ENCODE measurements around the gene CCDC88C.

The CCDC88C gene

DNA sequence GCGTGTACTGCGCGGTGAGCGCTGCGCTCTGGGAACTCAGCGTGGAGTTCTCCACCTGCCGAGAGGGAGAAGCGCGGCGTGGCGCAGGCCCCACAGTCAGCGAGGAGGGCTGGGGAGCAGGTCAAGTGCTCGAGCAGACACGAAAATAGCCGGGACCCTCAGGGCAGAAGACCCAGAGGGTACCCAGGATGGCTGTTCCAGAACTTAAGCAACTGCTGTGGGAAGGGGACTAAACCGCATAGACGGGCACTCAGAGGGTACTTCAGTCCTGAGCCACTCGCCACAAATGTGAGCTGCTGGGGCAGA is 113.7 kb downstream of the CCDC88C start:
- Histone ChIP-seq H3K4me3 (ENCODE audit: low read depth, low read length) (no peak overlapping the region), H2BK120ac (ENCODE audit: insufficient read depth, low read length, poor library complexity) (no peak overlapping the region), H3K79me1 (ENCODE audit: low read length) (no peaks in the 10 kb centered on the region), H3K27me3 (ENCODE audit: insufficient read depth, low read length) (no peaks in the 10 kb centered on the region), H3K14ac (ENCODE audit: low read length) (no peak overlapping the region), H4K12ac (ENCODE audit: low read depth, low read length) (no peak overlapping the region), H3K36me3 (ENCODE audit: control insufficient read depth in 1 of 2, insufficient read depth in 2 of 2, low read length in 2 of 2) (peaks cover 5 to 7% of the 10 kb centered on the region in 2 experiments), H2BK12ac (ENCODE audit: low read length) (no peak overlapping the region), H3K9me3 (ENCODE audit: insufficient read depth, low read depth, low read length) (no peaks in the 10 kb centered on the region), H3K27ac (ENCODE audit: low read depth, low read length) (no peak overlapping the region), H3K4me2 (ENCODE audit: low read length) (no peak overlapping the region), H3K4me1 (ENCODE audit: control insufficient read depth in 1 of 2, insufficient read depth in 2 of 2, low read length in 2 of 2) (no peaks in the 10 kb centered on the region), H3K79me2 (ENCODE audit: control insufficient read depth, insufficient read depth, low read length, poor library complexity) (no peaks in the 10 kb centered on the region), H2AFZ (ENCODE audit: insufficient read depth, low read length, poor library complexity) (no peak overlapping the region), H2BK5ac (ENCODE audit: low read depth, low read length, poor library complexity) (no peak overlapping the region), H3K9ac (ENCODE audit: low read length) (no peak overlapping the region), H4K91ac (ENCODE audit: low read depth, low read length) (no peak overlapping the region), H2AK5ac (ENCODE audit: low read length) (no peak overlapping the region), H3K23ac (ENCODE audit: low read length) (no peak overlapping the region), H3K18ac (ENCODE audit: low read length) (no peak overlapping the region), H3K4ac (ENCODE audit: low read depth, low read length) (no peak overlapping the region), H4K8ac (ENCODE audit: low read depth, low read length) (no peak overlapping the region)
- WGBS (ENCODE audit: extremely low coverage, insufficient coverage, insufficient read length), result no CpG with 5 or more reads among the region's 18 CpGs
- DNase-seq, result no peak

- no CpG with 5 or more reads among the region's 23 CpGs for WGBS (ENCODE audit: extremely low coverage, insufficient coverage, insufficient read length)
- no peak overlapping the region for H3K4me2 ChIP-seq (ENCODE audit: low read length)
- no peaks in the 10 kb centered on the region for H3K79me1 ChIP-seq (ENCODE audit: low read length)
- H2BK5ac ChIP-seq (ENCODE audit: low read depth, low read length, poor library complexity), result no peak overlapping the region
- no peak overlapping the region for H2BK120ac ChIP-seq (ENCODE audit: insufficient read depth, low read length, poor library complexity)
- no peak overlapping the region for H2AFZ ChIP-seq (ENCODE audit: insufficient read depth, low read length, poor library complexity)
- no peaks in the 10 kb centered on the region for H3K79me2 ChIP-seq (ENCODE audit: control insufficient read depth, insufficient read depth, low read length, poor library complexity)
- no peak overlapping the region for H3K9ac ChIP-seq (ENCODE audit: low read length)
- no peak overlapping the region for H4K91ac ChIP-seq (ENCODE audit: low read depth, low read length)
- DNase-seq, result no peak
- no peak overlapping the region for H3K23ac ChIP-seq (ENCODE audit: low read length)
- no peak overlapping the region for H4K12ac ChIP-seq (ENCODE audit: low read depth, low read length)
- H3K27me3 ChIP-seq (ENCODE audit: insufficient read depth, low read length), result no peaks in the 10 kb centered on the region
- H3K4me3 ChIP-seq (ENCODE audit: low read depth, low read length), result no peak overlapping the region
- H3K4me1 ChIP-seq (ENCODE audit: control insufficient read depth in 1 of 2, insufficient read depth in 2 of 2, low read length in 2 of 2), result no peaks in the 10 kb centered on the region
- H3K36me3 ChIP-seq (ENCODE audit: control insufficient read depth in 1 of 2, insufficient read depth in 2 of 2, low read length in 2 of 2), result peaks cover 5 to 7% of the 10 kb centered on the region in 2 experiments
- no peak overlapping the region for H3K18ac ChIP-seq (ENCODE audit: low read length)
- H3K27ac ChIP-seq (ENCODE audit: low read depth, low read length), result no peak overlapping the region
- no peak overlapping the region for H2AK5ac ChIP-seq (ENCODE audit: low read length)
- H4K8ac ChIP-seq (ENCODE audit: low read depth, low read length), result no peak overlapping the region
- H3K9me3 ChIP-seq (ENCODE audit: insufficient read depth, low read depth, low read length), result no peaks in the 10 kb centered on the region
- no peak overlapping the region for H3K14ac ChIP-seq (ENCODE audit: low read length)
- H3K4ac ChIP-seq (ENCODE audit: low read depth, low read length), result no peak overlapping the region
- no peak overlapping the region for H2BK12ac ChIP-seq (ENCODE audit: low read length)
Observed at GRCh38 chr14:91303091-91303923, 114.3 kb downstream of the CCDC88C start.

GRCh38 chr14:91302391-91302790 is 115.2 kb downstream of the CCDC88C start:
- H2BK5ac ChIP-seq (ENCODE audit: low read depth, low read length, poor library complexity), result no peak overlapping the region
- H3K4me3 ChIP-seq (ENCODE audit: low read depth, low read length), result no peak overlapping the region
- H3K79me2 ChIP-seq (ENCODE audit: control insufficient read depth, insufficient read depth, low read length, poor library complexity), result no peaks in the 10 kb centered on the region
- H2AFZ ChIP-seq (ENCODE audit: insufficient read depth, low read length, poor library complexity), result no peak overlapping the region
- H4K91ac ChIP-seq (ENCODE audit: low read depth, low read length), result no peak overlapping the region
- H4K8ac ChIP-seq (ENCODE audit: low read depth, low read length), result no peak overlapping the region
- no peaks in the 10 kb centered on the region for H3K9me3 ChIP-seq (ENCODE audit: insufficient read depth, low read depth, low read length)
- no peak overlapping the region for H2BK12ac ChIP-seq (ENCODE audit: low read length)
- peaks cover 0 to under 1% of the 10 kb centered on the region in 2 experiments for H3K36me3 ChIP-seq (ENCODE audit: control insufficient read depth in 1 of 2, insufficient read depth in 2 of 2, low read length in 2 of 2)
- WGBS (ENCODE audit: extremely low coverage, insufficient coverage, insufficient read length), result no CpG with 5 or more reads among the region's 3 CpGs
- H3K4ac ChIP-seq (ENCODE audit: low read depth, low read length), result no peak overlapping the region
- H2BK120ac ChIP-seq (ENCODE audit: insufficient read depth, low read length, poor library complexity), result no peak overlapping the region
- no peak overlapping the region for H3K4me2 ChIP-seq (ENCODE audit: low read length)
- H2AK5ac ChIP-seq (ENCODE audit: low read length), result no peak overlapping the region
- no peaks in the 10 kb centered on the region for H3K79me1 ChIP-seq (ENCODE audit: low read length)
- no peak overlapping the region for H4K12ac ChIP-seq (ENCODE audit: low read depth, low read length)
- no peak overlapping the region for H3K27ac ChIP-seq (ENCODE audit: low read depth, low read length)
- H3K14ac ChIP-seq (ENCODE audit: low read length), result no peak overlapping the region
- no peak for DNase-seq
- no peak overlapping the region for H3K18ac ChIP-seq (ENCODE audit: low read length)
- H3K27me3 ChIP-seq (ENCODE audit: insufficient read depth, low read length), result no peaks in the 10 kb centered on the region
- no peak overlapping the region for H3K23ac ChIP-seq (ENCODE audit: low read length)
- H3K9ac ChIP-seq (ENCODE audit: low read length), result no peak overlapping the region
- peaks cover 0 to 2% of the 10 kb centered on the region in 2 experiments for H3K4me1 ChIP-seq (ENCODE audit: control insufficient read depth in 1 of 2, insufficient read depth in 2 of 2, low read length in 2 of 2)

GRCh38 chr14:91300957-91301356 is 116.7 kb downstream of the CCDC88C start:
- Histone ChIP-seq H3K18ac (ENCODE audit: low read length) (no peak overlapping the region), H3K79me2 (ENCODE audit: control insufficient read depth, insufficient read depth, low read length, poor library complexity) (no peaks in the 10 kb centered on the region), H3K4ac (ENCODE audit: low read depth, low read length) (no peak overlapping the region), H2AFZ (ENCODE audit: insufficient read depth, low read length, poor library complexity) (no peak overlapping the region), H3K36me3 (ENCODE audit: control insufficient read depth in 1 of 2, insufficient read depth in 2 of 2, low read length in 2 of 2) (no peaks in the 10 kb centered on the region), H3K4me2 (ENCODE audit: low read length) (no peak overlapping the region), H2AK5ac (ENCODE audit: low read length) (no peak overlapping the region), H3K79me1 (ENCODE audit: low read length) (no peaks in the 10 kb centered on the region), H2BK5ac (ENCODE audit: low read depth, low read length, poor library complexity) (no peak overlapping the region), H3K14ac (ENCODE audit: low read length) (no peak overlapping the region), H3K23ac (ENCODE audit: low read length) (no peak overlapping the region), H3K4me1 (ENCODE audit: control insufficient read depth in 1 of 2, insufficient read depth in 2 of 2, low read length in 2 of 2) (peaks cover 8 to 10% of the 10 kb centered on the region in 2 experiments), H3K4me3 (ENCODE audit: low read depth, low read length) (no peak overlapping the region), H4K8ac (ENCODE audit: low read depth, low read length) (no peak overlapping the region), H2BK12ac (ENCODE audit: low read length) (no peak overlapping the region), H2BK120ac (ENCODE audit: insufficient read depth, low read length, poor library complexity) (no peak overlapping the region), H4K12ac (ENCODE audit: low read depth, low read length) (no peak overlapping the region), H3K27me3 (ENCODE audit: insufficient read depth, low read length) (no peaks in the 10 kb centered on the region), H4K91ac (ENCODE audit: low read depth, low read length) (no peak overlapping the region), H3K9me3 (ENCODE audit: insufficient read depth, low read depth, low read length) (no peaks in the 10 kb centered on the region), H3K27ac (ENCODE audit: low read depth, low read length) (no peak overlapping the region), H3K9ac (ENCODE audit: low read length) (no peak overlapping the region)
- no CpG with 5 or more reads among the region's 4 CpGs for WGBS (ENCODE audit: extremely low coverage, insufficient coverage, insufficient read length)
- DNase-seq, result no peak

Measured in trophoblast cell (in vitro differentiated cells and primary cell).